Transverse colon (tissue), 4 donors: Measurements from ENCODE around the gene DCDC2C. TPM values are rescaled to one million over a fixed set of nuclear protein-coding genes. Genes with fewer than 3 reads are reported as not detected.

ENCODE experiments used
- DNase-seq: peaks from one replicate; pipeline ENCODE4 v3.0.0-alpha.2; 2019
- H3K27ac ChIP-seq, 4 donors: fragments of 200-600 bp; sonication (generic); 2 replicates each; pipeline ENCODE4 v1.5.1; 2016 to 2018; ENCODE audit warnings: inconsistent platforms in 4 of 4
- H3K27me3 ChIP-seq: fragments of 200-600 bp; sonication (generic); 2 replicates; pipeline ENCODE4 v1.5.1; 2017; ENCODE audit warnings: inconsistent platforms
- H3K36me3 ChIP-seq, 4 donors: fragments of 200-600 bp; sonication (generic); 2 replicates each; pipeline ENCODE4 v1.5.1; 2017 to 2019; ENCODE audit warnings: inconsistent platforms in 4 of 4
- H3K4me1 ChIP-seq, 4 donors: fragments of 200-600 bp; sonication (generic); 2 replicates each; pipeline ENCODE4 v1.5.1; 2017 to 2020; ENCODE audit warnings: inconsistent platforms in 4 of 4
- H3K4me3 ChIP-seq, 4 donors: fragments of 200-600 bp; sonication (generic); 1 replicate in 1 of 4; 2 replicates in 3 of 4; pipeline versions ENCODE4 v1.5.1 to v1.6.1; 2017 to 2019; ENCODE audit warnings: inconsistent platforms in 4 of 4
- H3K9me3 ChIP-seq, 2 donors: fragments of 200-600 bp; sonication (generic); 2 replicates each; pipeline ENCODE4 v1.5.1; 2017 to 2019; ENCODE audit warnings: inconsistent platforms in 2 of 2
- EP300 ChIP-seq: sonication (generic); formaldehyde crosslinking; IDR thresholded peaks from one replicate; pipeline ENCODE4 v1.6.1; 2017; ENCODE audit warnings: antibody characterized with exemption, low read depth
- POLR2A ChIP-seq: fragments of 450-650 bp; IDR thresholded peaks from one replicate; pipeline ENCODE4 v1.6.1; 2016; ENCODE audit warnings: antibody characterized with exemption, mild to moderate bottlenecking, moderate library complexity
- POLR2AphosphoS5 ChIP-seq, 3 donors: sonication (generic); formaldehyde crosslinking; IDR thresholded peaks; one replicate each; pipeline ENCODE4 v1.6.1; 2016; ENCODE audit warnings: antibody characterized with exemption in 3 of 3
- WGBS, 2 donors: methylation state at CpG; one replicate each; pipeline ENCODE4 v1.1.5; 2018; ENCODE audit warnings: low coverage in 1 of 2; 5-methylcytosine and 5-hydroxymethylcytosine counted together
- in situ Hi-C, 4 donors: fragments of 200-750 bp; cut with MboI; loops; one replicate each; pipeline versions ENCODE4 v1.15.0 to v1.15.1; 2017; ENCODE audit warnings: low sequenced_read_pairs in 3 of 4, low pct_ligation_motif_present in 1 of 4, low pct_unique_long_range_greater_than_20kb in 1 of 4
- intact Hi-C: fragments of 100-400 bp; cut with DNase I; formaldehyde crosslinking; loops from one replicate; pipeline ENCODE4 v1.15.1; 2023; ENCODE audit warnings: low total_unique reads
- total RNA-seq, 4 donors: library from RNA; depleted of rRNA; stranded (reverse); fragments of >200 nt; gene quantifications; one replicate each; pipeline ENCODE4 v1.1.0, GENCODE V29; 2016
- TF ChIP-seq, protein P1 (sequence below), 5 experiments: fragments of 200-600 bp in 3 of 5; fragments of 450-650 bp in 2 of 5; sonication (generic) in 3 of 5; IDR thresholded peaks; 1 replicate in 2 of 5; 2 replicates in 3 of 5; pipeline ENCODE4 v1.5.1; 2016 to 2017; ENCODE audit warnings: antibody characterized with exemption in 5 of 5, inconsistent platforms in 3 of 5, mild to moderate bottlenecking in 2 of 5, moderate library complexity in 1 of 5

DCDC2C gene
- total RNA-seq, 4 donors from 2014 or later = not detected

DNA sequence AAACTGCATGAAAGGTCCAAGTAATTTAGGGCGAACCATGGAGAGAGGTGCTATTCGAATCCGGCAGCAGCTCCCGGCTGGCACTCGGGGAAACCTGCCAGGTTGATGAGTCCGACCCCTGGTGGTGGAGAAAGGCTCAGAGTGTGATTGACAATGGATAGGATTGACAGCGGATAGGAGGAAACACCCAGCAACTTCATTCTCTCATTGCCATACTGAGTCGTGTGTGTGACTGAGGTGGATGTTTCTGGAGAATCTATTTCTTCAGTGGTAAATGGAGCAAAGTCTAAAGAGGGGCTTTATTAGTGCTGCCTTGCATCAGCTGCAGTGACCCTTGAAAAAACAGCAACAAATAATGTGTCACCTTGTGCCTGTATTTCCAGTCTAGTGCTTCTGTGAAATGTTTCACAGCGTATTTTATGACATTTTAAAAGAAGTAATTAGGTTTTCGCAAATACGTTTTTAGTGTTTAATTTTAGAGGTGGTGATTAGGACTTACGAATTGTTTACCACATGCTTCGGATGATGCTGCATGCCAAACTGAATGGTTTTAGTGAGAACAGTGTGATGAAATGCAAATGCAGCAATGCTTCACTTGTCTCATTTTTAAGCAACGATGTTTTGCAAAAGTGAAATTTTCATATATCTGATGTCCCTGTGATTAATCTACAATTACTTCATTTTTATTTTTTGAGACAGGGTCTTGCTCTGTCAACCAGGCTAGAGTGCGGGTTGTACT is 102.0 kb downstream of the DCDC2C start:
- Histone ChIP-seq H3K4me3 (no peak overlapping the region), H3K27ac (no peak overlapping the region), H3K4me1 (no peaks in the 10 kb centered on the region), H3K36me3 (no peaks in the 10 kb centered on the region), H3K27me3 (no peaks in the 10 kb centered on the region), H3K9me3 (no peaks in the 10 kb centered on the region)
- in situ Hi-C loops = no loop called here
- DNase-seq = no peak
- 64 to 72% methylated on average over 9 to 15 of the region's 15 CpGs for WGBS, 2 donors
- TF ChIP-seq EP300 (no peak), POLR2AphosphoS5 (IDR thresholded peaks at IDR 0.05) (no peak), POLR2A (no peak)
- TF ChIP-seq, protein P1, sequence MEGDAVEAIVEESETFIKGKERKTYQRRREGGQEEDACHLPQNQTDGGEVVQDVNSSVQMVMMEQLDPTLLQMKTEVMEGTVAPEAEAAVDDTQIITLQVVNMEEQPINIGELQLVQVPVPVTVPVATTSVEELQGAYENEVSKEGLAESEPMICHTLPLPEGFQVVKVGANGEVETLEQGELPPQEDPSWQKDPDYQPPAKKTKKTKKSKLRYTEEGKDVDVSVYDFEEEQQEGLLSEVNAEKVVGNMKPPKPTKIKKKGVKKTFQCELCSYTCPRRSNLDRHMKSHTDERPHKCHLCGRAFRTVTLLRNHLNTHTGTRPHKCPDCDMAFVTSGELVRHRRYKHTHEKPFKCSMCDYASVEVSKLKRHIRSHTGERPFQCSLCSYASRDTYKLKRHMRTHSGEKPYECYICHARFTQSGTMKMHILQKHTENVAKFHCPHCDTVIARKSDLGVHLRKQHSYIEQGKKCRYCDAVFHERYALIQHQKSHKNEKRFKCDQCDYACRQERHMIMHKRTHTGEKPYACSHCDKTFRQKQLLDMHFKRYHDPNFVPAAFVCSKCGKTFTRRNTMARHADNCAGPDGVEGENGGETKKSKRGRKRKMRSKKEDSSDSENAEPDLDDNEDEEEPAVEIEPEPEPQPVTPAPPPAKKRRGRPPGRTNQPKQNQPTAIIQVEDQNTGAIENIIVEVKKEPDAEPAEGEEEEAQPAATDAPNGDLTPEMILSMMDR (IDR thresholded peaks at IDR 0.05) = no peak
- intact Hi-C loops = no loop called here

GRCh38 chr2:3806168-3806567 is 102.8 kb downstream of the DCDC2C start:
- Histone ChIP-seq H3K9me3 (no peaks in the 10 kb centered on the region), H3K27ac (no peak overlapping the region), H3K36me3 (no peaks in the 10 kb centered on the region), H3K27me3 (no peaks in the 10 kb centered on the region), H3K4me3 (no peak overlapping the region), H3K4me1 (no peaks in the 10 kb centered on the region)
- in situ Hi-C loops (no loop called here), intact Hi-C loops (no loop called here)
- no peak for DNase-seq
- WGBS, 2 donors = 62 to 71% methylated on average over 5 to 10 of the region's 10 CpGs
- no peak for TF ChIP-seq EP300
- TF ChIP-seq, protein P1 (IDR thresholded peaks at IDR 0.05) = no peak
- TF ChIP-seq POLR2AphosphoS5 (IDR thresholded peaks at IDR 0.05) = no peak
- no peak for TF ChIP-seq POLR2A

GRCh38 chr2:3806730-3807129 is 103.4 kb downstream of the DCDC2C start:
- Histone ChIP-seq H3K27ac (no peak overlapping the region), H3K4me3 (no peak overlapping the region), H3K27me3 (no peaks in the 10 kb centered on the region), H3K36me3 (no peaks in the 10 kb centered on the region), H3K4me1 (no peaks in the 10 kb centered on the region), H3K9me3 (no peaks in the 10 kb centered on the region)
- no peak for DNase-seq
- intact Hi-C loops (no loop called here), in situ Hi-C loops (no loop called here)
- no peak for TF ChIP-seq POLR2AphosphoS5 (IDR thresholded peaks at IDR 0.05)
- TF ChIP-seq, protein P1 (IDR thresholded peaks at IDR 0.05) = no peak
- TF ChIP-seq POLR2A = no peak
- TF ChIP-seq EP300 = no peak
- WGBS, 2 donors = 20 to 75% methylated on average over 1 to 7 of the region's 7 CpGs

- no peak for TF ChIP-seq POLR2AphosphoS5 (IDR thresholded peaks at IDR 0.05)
- no peak for TF ChIP-seq EP300
- Histone ChIP-seq H3K4me1 (no peaks in the 10 kb centered on the region), H3K27ac (no peak overlapping the region), H3K4me3 (no peak overlapping the region), H3K9me3 (no peaks in the 10 kb centered on the region), H3K27me3 (no peaks in the 10 kb centered on the region), H3K36me3 (no peaks in the 10 kb centered on the region)
- WGBS, 2 donors = 70 to 88% methylated on average over 3 of the region's 3 CpGs
- intact Hi-C loops = no loop called here
- DNase-seq = no peak
- in situ Hi-C loops = no loop called here
Observed at GRCh38 chr2:3807853-3808252, 104.5 kb downstream of the DCDC2C start.
